ENCODE results near the gene SPOCD1.

Gene SPOCD1

DNA sequence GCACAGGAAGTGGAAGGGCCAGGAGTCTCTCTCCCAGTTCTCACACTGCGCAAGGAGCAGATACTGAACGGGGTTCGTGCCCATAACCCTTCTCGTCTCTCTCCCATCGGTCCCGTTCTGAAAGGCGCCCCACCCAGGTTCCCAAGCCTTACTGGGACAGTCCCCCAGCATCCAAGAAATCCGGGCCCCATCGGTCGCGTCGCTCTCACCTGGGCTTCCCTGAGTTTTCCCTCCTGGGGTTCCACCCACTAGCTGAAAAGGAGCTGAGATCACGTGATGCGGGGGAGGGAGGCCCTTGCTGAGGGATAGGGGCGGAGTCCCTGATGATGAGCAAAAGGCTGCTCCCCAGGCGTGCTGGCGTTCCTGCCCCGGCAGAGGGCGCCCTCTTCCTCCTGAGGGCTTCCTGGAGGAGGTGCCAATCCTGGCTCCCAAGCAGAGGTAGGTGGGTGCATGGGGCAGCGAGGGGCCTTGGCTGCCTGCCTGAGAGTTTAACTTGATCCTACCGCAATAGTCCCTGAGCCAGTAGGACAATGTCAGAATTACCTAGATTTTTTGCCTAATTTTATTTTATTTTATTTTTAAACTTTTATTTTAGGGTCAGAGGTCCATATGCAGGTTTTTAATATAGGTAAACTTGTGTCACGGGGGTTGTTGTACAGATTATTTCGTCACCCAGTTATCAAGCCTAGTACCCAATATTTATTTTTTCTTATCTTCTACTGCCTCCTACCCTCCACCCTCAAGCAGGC is at the start of gene SPOCD1:
SPOCD1 (minus strand) TSS at position 271 of the 749 bp plus-strand sequence. CDS start 689 bp downstream, outside the sequence.
- peak; percentile 82 for DNase-seq (ENCODE audit: low spot score)

DNA sequence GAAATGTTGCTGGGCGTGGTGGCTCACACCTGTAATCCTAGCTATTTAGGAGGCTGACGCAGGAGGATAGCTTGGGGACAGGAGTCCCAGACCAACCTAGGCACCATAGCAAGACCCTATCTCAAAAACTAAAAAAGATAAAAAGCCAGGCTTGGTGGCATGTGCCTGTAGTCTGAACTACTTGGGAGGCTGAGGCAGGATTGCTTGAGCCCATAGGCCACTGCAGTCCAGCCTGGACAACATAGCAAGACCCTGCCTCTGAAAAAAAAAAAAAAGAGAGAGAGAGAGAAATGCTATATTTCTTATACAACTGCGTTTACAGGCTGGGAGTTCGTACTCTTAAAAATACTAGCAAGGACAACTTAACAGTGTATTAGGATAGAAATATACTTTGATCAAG is 46.2 kb upstream of the SPOCD1 start:
- no peak for DNase-seq (ENCODE audit: low spot score)

DNA sequence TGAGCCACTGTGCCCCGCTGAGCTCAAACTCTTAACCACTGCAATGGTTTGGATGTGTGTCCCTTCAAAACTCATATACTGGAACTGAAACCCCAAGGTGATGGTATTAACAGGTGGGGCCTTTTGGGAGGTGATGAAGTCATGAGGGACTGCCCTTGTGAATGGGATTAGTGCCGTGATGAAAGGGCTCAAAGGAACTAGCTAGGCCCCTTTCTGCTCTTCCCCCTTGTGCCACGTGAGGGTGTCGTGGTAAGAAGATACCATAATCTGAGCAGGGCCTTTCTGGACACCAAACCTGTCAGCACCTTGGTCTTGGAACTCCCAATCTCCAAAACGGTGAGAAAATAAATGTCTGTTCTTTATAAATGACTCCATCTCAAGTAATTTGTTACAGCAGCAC is 45.5 kb upstream of the SPOCD1 start:
- DNase-seq (ENCODE audit: low spot score), result no peak

DNA sequence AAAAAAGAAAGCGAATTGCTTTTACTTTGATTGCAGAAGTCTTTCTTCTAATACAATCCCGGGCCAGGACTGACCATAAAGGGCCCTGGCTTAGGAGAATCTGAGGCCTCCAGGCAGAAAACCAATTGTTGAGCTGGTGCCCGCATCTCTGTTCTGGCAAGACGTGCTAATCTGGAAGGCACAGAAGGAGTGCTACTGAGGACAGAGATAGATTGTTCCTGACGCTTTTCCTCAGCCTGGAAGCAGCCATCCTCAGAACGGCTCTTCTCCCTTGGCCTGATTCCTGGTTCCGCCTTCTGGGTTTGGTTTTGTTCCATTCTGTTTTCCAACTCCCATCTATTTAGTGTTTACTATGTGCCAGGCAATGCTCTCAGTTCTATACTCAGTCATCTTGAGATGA is 44.8 kb upstream of the SPOCD1 start:
- DNase-seq (ENCODE audit: low spot score), result no peak

DNA sequence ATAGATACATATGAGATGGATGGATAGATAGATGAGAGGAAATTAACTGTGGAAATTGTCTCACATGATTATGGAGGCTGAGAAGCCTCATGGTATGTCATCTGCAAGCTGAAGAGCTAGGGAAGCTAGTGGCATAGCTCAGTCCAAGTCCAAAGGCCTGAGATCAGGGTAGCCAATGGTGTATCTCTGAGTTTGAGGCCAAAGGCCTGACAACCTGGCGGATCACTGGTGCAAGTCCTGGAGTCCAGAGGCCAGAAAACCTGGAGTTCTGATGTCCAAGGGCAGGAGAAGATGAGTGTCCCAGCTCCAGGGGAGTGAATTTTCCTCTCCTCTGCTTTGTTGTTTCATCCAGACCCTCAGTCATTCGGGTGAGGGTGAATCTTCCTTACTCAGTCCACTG is 43.9 kb upstream of the SPOCD1 start:
- DNase-seq (ENCODE audit: low spot score), result no peak

DNA sequence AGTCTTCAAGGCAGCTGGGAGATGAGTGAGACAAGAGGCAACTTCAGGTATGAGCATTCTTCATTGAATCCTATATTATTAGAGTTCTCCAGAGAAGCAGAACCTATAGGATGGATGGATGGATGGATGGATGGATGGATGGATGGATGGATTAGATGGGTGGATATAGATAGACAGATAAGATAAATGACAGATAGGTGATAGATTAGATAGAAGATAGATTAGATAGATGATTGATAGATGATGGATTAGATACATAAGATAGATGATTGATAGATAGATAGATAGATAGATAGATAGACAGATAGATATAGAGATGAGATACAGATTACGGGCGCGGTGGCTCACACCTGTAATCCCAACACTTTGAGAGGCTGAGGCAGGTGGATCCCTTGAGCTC is 43.2 kb upstream of the SPOCD1 start:
- no peak for DNase-seq (ENCODE audit: low spot score)

DNA sequence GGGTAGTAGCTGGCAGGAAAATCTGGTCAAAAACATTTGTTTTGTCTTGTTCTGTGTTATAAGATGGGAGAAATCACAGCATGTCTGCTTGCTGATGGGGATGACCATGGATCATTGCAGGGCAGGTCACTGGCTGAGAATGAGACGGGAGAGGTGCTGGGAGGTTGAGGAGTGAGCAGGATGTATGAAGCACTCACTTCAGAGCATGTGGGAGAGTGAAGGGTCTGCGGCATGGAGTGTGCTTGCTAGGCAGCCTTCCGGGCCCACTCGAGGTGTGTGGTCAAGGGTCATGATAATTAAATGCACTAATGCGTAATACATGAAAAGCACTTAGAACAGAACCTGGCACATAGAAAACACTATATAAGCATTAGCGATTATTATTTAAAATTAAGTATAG is 42.0 kb upstream of the SPOCD1 start:
- no peak for DNase-seq (ENCODE audit: low spot score)

DNA sequence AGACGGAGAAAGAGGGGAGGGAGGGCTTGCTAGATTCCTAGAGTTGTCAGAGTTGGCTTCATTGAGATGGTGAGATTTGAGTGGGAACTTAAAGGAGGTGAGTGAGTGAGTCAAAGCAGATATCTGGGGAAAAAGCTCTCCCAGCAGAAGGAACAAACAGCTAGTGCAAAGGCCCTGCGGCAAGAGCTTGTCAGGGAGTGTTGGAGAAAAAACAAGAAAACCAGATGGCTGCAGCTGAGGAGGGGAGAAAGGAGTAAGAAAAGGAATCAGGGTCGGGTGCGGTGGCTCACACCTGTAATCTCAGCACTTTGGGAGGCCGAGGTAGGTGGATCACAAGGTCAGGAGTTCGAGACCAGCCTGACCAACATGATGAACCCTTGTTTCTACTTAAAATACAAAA is 40.3 kb upstream of the SPOCD1 start:
- no peak for DNase-seq (ENCODE audit: low spot score)

DNA sequence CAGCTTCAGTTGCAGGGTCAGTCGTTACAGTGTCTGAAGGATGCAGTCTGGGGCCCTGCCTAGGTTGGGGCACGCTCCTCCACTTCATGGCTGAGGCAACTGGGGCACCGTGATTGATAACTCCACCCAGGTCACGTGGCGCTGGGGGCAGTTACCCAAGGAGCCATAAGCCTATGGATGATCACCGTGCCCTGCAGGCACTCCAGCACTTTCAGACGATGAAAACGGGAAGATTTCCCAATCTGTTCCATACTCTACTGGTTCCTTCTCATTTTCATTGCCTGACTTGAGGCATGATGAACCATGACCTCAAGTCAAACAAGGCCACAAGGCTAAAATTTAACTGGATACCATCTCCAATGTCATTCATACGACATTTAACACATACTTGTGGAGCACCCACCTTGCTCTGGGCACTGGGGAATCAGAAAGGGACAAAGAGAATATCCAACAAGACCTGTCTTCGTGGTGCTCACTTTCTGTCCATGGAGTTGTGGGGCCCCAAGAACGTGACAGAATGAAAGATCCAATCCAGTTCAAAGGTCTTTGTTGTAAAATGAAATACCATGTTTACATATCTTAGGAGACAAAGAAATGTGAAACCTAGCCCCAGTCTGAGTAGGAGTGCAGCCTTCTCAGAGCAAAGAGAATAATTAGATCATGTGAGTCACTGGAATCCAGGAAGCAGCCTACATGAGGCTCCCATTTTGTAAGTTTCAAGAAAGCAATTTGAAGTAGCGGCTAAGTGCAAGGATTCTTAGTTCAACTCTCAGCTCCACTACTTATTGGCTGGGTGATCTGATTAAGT is 39.4 kb upstream of the SPOCD1 start:
- DNase-seq (ENCODE audit: low spot score), result peak; percentile 46

DNA sequence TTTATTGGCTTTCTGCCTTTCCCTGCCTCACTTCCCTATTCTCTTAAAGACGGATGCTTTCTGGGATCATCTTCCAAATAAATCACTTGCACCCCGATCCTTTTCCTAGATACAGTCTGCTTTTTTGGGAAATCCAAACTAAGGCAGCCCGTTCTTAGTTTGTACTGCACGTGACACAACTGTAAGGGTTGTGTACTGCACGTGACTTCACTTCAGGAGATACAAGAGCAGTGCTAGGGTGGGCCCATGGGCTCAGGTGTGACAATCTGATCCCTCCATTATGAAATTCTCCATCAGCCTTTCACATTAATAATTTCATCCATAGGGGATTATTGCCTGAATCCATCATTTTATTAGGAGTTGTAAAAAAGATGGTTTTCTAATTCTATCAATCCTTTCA is 33.8 kb upstream of the SPOCD1 start:
- no peak for DNase-seq (ENCODE audit: low spot score)

DNA sequence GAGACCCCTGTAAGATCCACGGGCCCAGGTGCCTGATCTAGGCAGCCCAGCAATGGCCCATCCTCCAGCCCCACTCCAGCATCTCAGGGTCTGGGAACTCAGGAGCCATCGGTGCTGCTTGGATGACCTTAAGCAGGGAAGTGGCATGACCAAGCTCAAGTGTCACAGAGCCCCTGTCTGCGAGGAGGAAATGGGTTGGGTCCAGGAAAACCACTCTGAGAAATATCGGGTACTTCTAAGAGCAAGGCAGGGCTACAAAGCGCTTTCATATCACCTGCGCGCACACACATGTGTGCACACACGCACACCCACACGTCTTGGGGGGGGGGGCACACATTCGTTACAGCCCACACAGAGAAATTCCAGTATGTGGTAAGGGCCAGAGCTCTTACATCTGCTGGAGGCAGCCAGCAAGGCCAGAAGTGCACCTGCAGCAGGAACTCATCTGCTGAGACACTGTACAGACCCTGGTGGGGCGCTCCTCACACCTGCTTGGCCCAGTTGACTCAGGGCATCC is 32.6 kb upstream of the SPOCD1 start:
- DNase-seq (ENCODE audit: low spot score), result no peak

DNA sequence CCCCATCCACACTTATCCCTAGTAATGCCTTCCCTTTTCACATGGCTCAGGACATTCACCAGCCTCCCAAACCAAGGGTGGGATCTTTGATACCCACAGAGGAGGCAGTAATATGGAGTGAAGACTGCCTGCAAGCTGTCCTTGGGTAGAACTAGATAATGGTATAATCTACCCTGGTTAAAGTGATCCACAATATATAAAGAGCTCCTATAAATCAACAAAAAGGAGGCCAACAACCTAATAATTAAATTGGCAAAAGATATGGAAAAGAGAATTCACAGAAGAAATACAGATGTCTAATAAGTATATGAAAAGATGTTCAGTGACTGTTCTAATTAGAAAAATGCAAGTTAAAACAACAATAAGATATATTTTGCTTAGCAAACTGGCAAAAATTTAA is 30.7 kb upstream of the SPOCD1 start:
- no peak for DNase-seq (ENCODE audit: low spot score)

DNA sequence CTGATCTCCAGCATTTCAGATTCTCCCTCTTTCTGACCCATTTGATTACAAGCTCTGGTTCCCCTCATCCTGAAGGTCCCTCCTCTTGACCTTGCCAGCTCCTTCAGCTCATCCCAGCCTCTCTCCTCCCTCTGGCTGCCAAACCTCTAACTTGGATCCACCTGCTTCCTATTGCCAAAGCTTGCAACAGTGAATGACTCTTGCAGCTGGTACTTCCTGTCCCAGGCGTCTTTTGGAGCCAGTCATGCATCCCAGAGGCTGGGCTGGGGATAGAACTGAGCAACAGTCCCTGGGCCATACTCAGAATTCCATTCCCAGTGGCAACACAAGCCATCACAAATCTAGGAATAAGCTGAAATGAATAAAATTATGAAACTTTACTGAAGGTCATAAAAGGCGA is 27.7 kb upstream of the SPOCD1 start:
- DNase-seq (ENCODE audit: low spot score), result peak; percentile 81

DNA sequence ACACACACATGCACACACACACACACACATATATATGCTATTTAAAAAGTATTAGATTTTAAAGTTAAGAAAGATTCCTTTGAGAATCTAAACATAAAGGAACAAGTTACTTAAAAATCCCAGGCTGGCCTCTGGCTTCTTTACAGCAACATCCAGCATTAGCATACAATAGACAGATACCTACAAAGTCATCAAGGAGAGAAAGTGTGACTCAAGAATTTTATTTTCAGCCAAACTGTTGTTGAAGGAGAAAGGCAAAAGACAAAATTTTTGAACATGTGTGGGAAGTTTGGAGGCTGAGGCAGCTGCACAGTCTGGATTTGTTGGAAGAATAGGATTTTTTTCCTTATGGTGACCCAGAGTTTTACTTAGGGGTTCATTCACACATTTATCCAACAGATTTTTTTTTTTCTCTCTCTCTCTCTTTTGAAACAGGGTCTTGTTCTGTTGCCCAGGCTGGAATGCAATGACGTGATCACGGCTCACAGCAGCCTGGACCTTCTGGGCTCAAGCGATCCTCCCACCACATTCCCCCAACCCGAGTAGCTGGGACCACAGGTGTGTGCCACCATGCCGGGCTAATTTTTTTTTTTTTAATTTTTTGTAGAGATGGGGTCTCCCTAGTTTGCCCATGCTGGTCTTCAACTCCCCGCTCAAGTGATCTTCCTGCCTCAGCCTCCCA is 24.0 kb upstream of the SPOCD1 start:
- DNase-seq (ENCODE audit: low spot score), result no peak

DNA sequence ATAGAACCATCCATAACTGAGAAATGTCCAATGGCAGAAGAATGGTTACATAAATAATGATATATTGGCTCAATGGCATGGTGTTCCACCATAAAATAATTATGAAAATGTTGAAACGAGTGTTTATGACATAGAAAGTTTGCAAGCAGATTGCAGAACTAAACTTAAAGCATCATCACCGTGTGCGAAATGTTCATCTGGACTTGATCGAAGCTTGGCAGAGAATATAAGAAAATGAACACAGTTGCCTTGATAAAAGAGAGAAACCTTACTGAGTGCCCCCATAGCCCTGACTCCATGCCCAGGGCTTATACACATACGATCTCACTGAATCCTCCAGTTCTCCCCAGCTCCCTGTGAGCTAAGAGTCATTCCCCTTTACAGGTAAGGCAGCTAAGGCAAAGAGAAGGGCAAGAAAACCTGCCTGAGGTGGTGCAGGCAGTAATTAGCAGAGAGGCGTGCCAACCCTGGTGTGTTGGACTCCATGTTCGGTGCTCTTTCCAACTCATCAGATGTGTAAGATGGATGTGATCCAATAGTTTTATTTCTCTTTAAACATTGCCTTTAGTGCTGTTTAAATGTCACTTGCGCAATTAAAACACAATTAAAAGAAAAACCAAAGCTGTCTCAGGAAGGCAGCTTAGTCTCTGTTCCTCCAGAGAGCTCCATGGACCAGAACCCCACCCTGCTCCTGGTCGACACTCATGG is 21.8 kb upstream of the SPOCD1 start:
- DNase-seq (ENCODE audit: low spot score), result no peak

DNA sequence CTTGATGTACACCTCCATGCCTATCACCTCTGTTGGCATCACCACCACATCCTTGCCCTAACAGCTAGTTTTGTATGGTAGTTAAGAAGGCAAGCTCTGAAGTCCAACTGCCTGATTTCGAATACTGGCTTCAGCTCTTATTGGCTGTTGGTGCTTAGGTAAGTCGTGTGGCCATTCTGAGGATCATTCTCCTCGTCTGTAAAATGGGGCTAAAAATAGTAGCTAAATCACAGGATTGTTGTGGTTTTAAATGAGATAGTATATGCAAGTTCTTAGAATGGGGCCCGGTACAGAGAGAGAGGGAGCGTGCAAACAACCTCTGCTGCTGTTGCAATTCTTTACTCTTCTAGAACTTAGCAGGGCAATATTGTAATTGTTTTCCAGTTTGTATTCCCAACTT is 20.8 kb upstream of the SPOCD1 start:
- DNase-seq (ENCODE audit: low spot score), result no peak

DNA sequence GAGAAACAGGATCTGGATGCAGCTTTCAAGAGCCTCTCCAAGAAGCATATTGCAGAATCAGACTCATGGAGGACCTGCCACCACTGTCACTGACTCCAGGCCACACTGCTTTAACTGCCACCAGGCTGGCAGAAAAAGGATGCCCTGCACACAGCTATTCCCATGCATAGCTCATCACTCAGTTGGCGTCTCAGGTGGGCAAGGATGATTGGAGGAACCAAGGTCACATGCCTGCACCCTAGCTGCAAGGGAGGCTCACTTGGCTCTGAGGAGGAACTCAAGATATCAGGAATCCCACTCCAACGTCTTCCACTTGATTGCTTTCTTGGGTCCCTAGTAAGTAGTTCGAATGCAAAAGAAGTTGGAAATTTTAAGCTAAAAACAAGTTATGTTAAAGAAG is 19.6 kb upstream of the SPOCD1 start:
- no peak for DNase-seq (ENCODE audit: low spot score)

DNA sequence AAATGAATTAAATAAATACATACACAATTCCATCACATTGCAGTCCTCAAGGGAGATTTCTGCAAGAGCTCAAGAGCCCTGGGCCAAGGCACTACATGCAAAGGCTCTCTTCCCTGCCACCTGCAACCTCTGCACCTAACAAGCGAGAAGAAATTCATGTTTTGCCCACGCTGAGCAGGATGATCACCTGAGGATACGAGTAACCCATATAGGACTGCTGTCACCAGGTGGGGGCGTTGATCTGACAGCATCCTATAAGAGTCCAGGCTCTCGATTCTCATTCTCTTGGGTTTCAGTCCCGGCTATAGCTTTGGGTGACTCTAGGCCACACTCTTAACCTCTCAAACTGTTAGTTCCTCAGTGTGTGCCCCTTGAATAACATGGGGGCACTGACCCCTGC is 18.7 kb upstream of the SPOCD1 start:
- no peak for DNase-seq (ENCODE audit: low spot score)

DNA sequence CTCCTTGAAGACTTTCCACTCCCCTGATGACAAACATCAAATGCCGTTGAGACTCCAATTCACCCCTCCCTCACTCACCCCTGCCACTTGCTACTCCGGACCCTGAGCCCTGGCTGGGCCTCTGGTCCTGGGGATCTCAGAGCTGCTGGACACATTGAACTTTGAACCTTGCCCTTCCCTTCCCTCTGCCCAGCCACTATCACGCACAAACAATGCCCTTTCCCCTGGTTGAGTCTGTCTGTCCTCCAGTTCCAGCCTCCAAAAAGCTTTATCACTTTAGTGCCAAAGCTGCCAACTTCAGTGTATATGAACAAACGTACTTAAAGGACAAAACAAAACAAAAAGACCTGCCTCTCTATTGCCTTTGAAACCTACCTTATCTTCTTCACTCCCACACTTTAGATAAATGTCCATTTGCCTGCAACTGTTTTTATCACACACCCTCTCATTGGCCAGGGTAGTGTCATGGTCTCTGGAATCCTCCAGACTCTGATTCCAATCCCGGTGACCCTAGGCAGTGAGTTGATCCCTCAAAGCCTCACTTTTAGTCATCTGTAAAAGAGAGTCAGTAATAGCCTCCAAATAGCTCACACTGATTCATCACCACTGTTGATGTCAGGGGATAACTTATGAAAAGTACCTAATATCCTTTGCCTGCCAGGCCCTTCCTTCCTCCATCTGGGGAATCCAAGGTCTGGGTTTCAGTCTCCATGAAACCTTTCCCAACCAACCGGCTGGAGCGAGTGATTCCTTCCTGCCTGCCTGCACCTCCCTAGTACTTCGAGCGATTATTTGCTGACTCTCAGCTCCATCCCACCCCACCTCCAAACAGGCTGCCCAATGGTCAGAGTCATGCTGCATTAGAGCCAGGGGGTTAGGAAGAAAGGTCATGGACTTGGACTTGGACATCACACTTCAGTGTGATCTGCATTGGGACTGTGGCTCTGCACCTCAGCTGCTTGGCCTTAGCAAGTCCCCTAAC is 15.9 kb upstream of the SPOCD1 start:
- peak; percentile 40 for DNase-seq (ENCODE audit: low spot score)

DNA sequence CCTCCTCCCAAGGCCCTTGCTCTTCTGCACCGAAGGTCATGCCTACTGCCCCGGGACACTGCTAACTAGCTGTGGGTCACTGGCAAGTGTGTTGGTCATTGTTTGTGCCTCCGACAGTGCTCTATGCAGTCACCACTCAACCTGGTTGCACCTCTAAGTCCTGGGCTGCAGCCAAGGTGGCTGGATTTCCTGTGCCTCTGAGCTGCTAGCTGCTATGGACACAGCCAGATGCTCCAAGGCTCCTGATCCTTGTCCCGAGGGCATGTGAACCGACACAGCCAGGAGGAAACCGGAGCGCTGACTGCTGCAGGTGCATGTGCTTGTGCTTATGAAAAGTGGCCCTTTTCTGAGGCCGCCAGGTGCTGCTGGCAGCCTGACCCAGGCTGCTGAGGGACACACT is 14.7 kb upstream of the SPOCD1 start:
- no peak for DNase-seq (ENCODE audit: low spot score)

DNA sequence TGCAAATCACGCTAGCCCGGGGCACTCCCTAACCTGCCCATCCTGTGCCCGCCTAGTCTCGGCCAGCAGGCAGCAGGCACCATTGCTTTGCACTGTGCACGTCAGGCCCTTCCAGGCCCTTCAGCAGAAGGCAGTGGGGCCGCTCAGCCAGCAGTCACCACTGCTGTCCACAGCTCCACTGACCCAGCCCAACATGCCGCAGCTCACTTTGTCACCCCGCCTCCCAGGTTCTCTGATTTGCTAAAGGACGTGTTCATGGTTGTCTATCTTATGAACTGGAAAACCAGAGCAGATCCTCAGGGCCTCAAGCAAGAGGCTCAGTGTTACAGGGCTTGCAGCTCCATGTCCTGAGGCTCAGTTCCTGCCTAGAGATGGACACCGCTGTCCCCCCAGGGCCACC is 14.2 kb upstream of the SPOCD1 start:
- no peak for DNase-seq (ENCODE audit: low spot score)

Data from hepatic stellate cell (primary cell).